HCT116 (cell line): ENCODE data around the gene CGNL1. TPM values are rescaled to one million over a fixed set of nuclear protein-coding genes. Genes with fewer than 3 reads are reported as not detected.

Experiments
- ATAC-seq: fragments of 200-7000 bp; cut with Tn5 transposase; 2 replicates; pipeline ENCODE4 v1.9.1; 2020; ENCODE audit warnings: mild to moderate bottlenecking, moderate library complexity
- BruUV-seq: library from RNA; stranded (reverse); fragments of 400-500 nt; replicated peaks from 2 replicates; lab custom pipeline; 2021; lab: Mats Ljungman, UMichigan
- CTCF ChIA-PET: fragments of 300-600 bp; sonication (Branson Sonifier 250); formaldehyde crosslinking; loops from one replicate; lab custom pipeline; 2021; ENCODE audit warnings: antibody characterized with exemption; lab: Charles Lee
- POLR2A ChIA-PET: fragments of 300-600, 350-600 bp; sonication (Branson Sonifier 250); formaldehyde crosslinking; loops from one replicate; lab custom pipeline; 2021; ENCODE audit warnings: antibody characterized with exemption; lab: Charles Lee
- RAD21 ChIA-PET, 2 experiments: fragments of 300-600 bp; sonication (Branson Sonifier 250); formaldehyde crosslinking; loops; one replicate each; lab custom pipeline; 2023; ENCODE audit warnings: low total read pairs in 2 of 2; ENCODE audit not compliant: uncharacterized antibody in 2 of 2, unreplicated experiment in 2 of 2, low non-redundant PET in 1 of 2; lab: Charles Lee
- DNase-seq: peaks from one replicate; pipeline ENCODE4 v3.0.0-alpha.2; 2010; ENCODE audit warnings: low read depth, low spot score
- H2AFZ ChIP-seq: fragments of 200-600 bp; shearing (Covaris generic), sonication (generic); 2 replicates; pipeline ENCODE4 v1.6.1; 2017; ENCODE audit warnings: low read depth, mixed run types, mixed read lengths, antibody characterized with exemption, low read length; ENCODE audit not compliant: poor library complexity, severe bottlenecking
- H3K27ac ChIP-seq: 2 replicates; pipeline ENCODE4 v1.5.1; 2012; ENCODE audit warnings: low read depth, low read length
- H3K27me3 ChIP-seq: fragments of 200-600 bp; sonication (generic); 2 replicates; pipeline ENCODE4 v1.6.1; 2016; ENCODE audit warnings: mixed run types, low read length, mixed read lengths; ENCODE audit not compliant: insufficient read depth
- H3K36me3 ChIP-seq, 2 experiments: fragments of 200-500 bp in 1 of 2; fragments of 200-600 bp in 1 of 2; sonication (Bioruptor generic) in 1 of 2; sonication (generic) in 1 of 2; 2 replicates each; pipeline versions ENCODE4 v1.5.1 to v1.6.1; 2014 to 2016; ENCODE audit warnings: low read length in 2 of 2, inconsistent platforms in 1 of 2, mixed read lengths in 1 of 2, mixed run types in 1 of 2; ENCODE audit not compliant: insufficient read depth in 2 of 2, control insufficient read depth in 1 of 2
- H3K4me1 ChIP-seq, 2 experiments: fragments of 200-600 bp in 1 of 2; sonication (generic) in 1 of 2; 2 replicates each; pipeline versions ENCODE4 v1.5.1 to v1.6.1; 2012 to 2017; ENCODE audit warnings: low read length in 2 of 2, inconsistent platforms in 1 of 2, mild to moderate bottlenecking in 1 of 2, mixed read lengths in 1 of 2, mixed run types in 1 of 2, moderate library complexity in 1 of 2; ENCODE audit not compliant: insufficient read depth in 2 of 2, control insufficient read depth in 1 of 2
- H3K4me2 ChIP-seq: fragments of 200-600 bp; sonication (generic); 2 replicates; pipeline ENCODE4 v1.6.1; 2017; ENCODE audit warnings: mixed run types, low read length, mixed read lengths
- H3K4me3 ChIP-seq, 2 experiments: fragments of 200-600 bp in 1 of 2; sonication (generic) in 1 of 2; replicated peaks in 1 of 2; 2 replicates each; pipeline ENCODE4 v1.5.1; 2011 to 2016; ENCODE audit warnings: low read length in 2 of 2, control low read depth in 1 of 2, low read depth in 1 of 2, mild to moderate bottlenecking in 1 of 2, mixed read lengths in 1 of 2, mixed run types in 1 of 2
- H3K79me2 ChIP-seq: fragments of 200-600 bp; sonication (generic); 2 replicates; pipeline ENCODE4 v1.6.1; 2017; ENCODE audit warnings: mild to moderate bottlenecking, mixed run types, low read length, moderate library complexity, mixed read lengths; ENCODE audit not compliant: insufficient read depth
- H3K9ac ChIP-seq: fragments of 200-600 bp; sonication (generic); 2 replicates; pipeline ENCODE4 v1.6.1; 2016; ENCODE audit warnings: low read length, mixed read lengths
- H3K9me2 ChIP-seq: fragments of 200-600 bp; sonication (generic), shearing (Covaris generic); 2 replicates; pipeline ENCODE4 v1.6.1; 2017; ENCODE audit warnings: mixed run types, mild to moderate bottlenecking, moderate library complexity; ENCODE audit not compliant: insufficient read depth
- H3K9me3 ChIP-seq, 2 experiments: fragments of 200-500 bp in 1 of 2; fragments of 200-600 bp in 1 of 2; sonication (Bioruptor generic) in 1 of 2; sonication (generic) in 1 of 2; 2 replicates each; pipeline ENCODE4 v1.6.1; 2014 to 2017; ENCODE audit warnings: low read length in 2 of 2, mixed read lengths in 2 of 2, inconsistent platforms in 1 of 2, low read depth in 1 of 2, mild to moderate bottlenecking in 1 of 2, mixed run types in 1 of 2, moderate library complexity in 1 of 2; ENCODE audit not compliant: control insufficient read depth in 1 of 2, insufficient read depth in 1 of 2
- H4K20me1 ChIP-seq: fragments of 200-600 bp; sonication (generic), shearing (Covaris generic); 2 replicates; pipeline ENCODE4 v1.6.1; 2017; ENCODE audit warnings: mixed run types, mild to moderate bottlenecking, moderate library complexity; ENCODE audit not compliant: insufficient read depth
- ATF3 ChIP-seq: IDR thresholded peaks from 2 replicates; pipeline ENCODE4 v1.6.1; 2012
- CEBPB ChIP-seq: IDR thresholded peaks from 2 replicates; pipeline ENCODE4 v1.6.1; 2012; ENCODE audit warnings: low read depth
- CTCF ChIP-seq, 3 experiments: fragments of 200-600 bp in 1 of 3; sonication (generic) in 1 of 3; IDR thresholded peaks in 2 of 3; conservative IDR thresholded peaks in 1 of 3; 2 replicates each; pipeline ENCODE4 v1.5.1; 2012 to 2017; ENCODE audit warnings: low read depth in 2 of 3, low read length in 2 of 3, antibody characterized with exemption in 1 of 3, borderline replicate concordance in 1 of 3, control low read depth in 1 of 3, mild to moderate bottlenecking in 1 of 3, mixed read lengths in 1 of 3, mixed run types in 1 of 3, moderate library complexity in 1 of 3; ENCODE audit not compliant: insufficient read depth in 1 of 3
- JUND ChIP-seq: IDR thresholded peaks from 2 replicates; pipeline ENCODE4 v1.6.1; 2012
- POLR2A ChIP-seq: IDR thresholded peaks from 2 replicates; pipeline ENCODE4 v1.7.0; 2011; ENCODE audit warnings: borderline replicate concordance; ENCODE audit not compliant: insufficient read depth, insufficient read length; ENCODE audit errors: extremely low read depth
- POLR2AphosphoS5 ChIP-seq: IDR thresholded peaks from 2 replicates; pipeline ENCODE4 v1.6.1; 2011; ENCODE audit warnings: mild to moderate bottlenecking, low read depth, low read length, moderate library complexity
- RAD21 ChIP-seq: IDR thresholded peaks from 2 replicates; pipeline ENCODE4 v1.6.1; 2012; ENCODE audit warnings: low read depth, mild to moderate bottlenecking
- REST ChIP-seq: IDR thresholded peaks from 2 replicates; pipeline ENCODE4 v1.6.1; 2012; ENCODE audit warnings: low read depth
- SIN3A ChIP-seq: IDR thresholded peaks from 2 replicates; pipeline ENCODE4 v1.6.1; 2012; ENCODE audit warnings: low read depth
- SP1 ChIP-seq: IDR thresholded peaks from 2 replicates; pipeline ENCODE4 v1.6.1; 2012; ENCODE audit warnings: low read depth
- YY1 ChIP-seq: IDR thresholded peaks from 2 replicates; pipeline ENCODE4 v1.6.1; 2011; ENCODE audit warnings: low read length, low read depth, moderate library complexity, mild to moderate bottlenecking; ENCODE audit not compliant: insufficient replicate concordance; ENCODE audit errors: extremely low read depth
- ZFX ChIP-seq: fragments of 450-650 bp; IDR thresholded peaks from 2 replicates; pipeline ENCODE4 v1.6.1; 2017
- ZNF274 ChIP-seq: fragments of 200-500 bp; sonication (Bioruptor generic); IDR thresholded peaks from 2 replicates; pipeline ENCODE4 v1.6.1; 2014; ENCODE audit warnings: mild to moderate bottlenecking, low read depth, low read length, inconsistent platforms
- intact Hi-C: fragments of 100-400 bp; cut with micrococcal nuclease; formaldehyde crosslinking; loops from 2 replicates; pipeline ENCODE4 v1.10.0; 2022
- total RNA-seq: library from RNA; stranded (reverse); gene quantifications from one replicate; pipeline ENCODE4 v1.2.1, GENCODE V29; 2021; ENCODE audit not compliant: unreplicated experiment

Gene CGNL1
- total RNA-seq, 1 experiment from 2014 or later, result 2.2 TPM

- POLR2A ChIA-PET, result no interaction called here
- no TSS peak for BruUV-seq
- Histone ChIP-seq H3K36me3 (no peaks in the 10 kb centered on the region), H3K79me2 (no peaks in the 10 kb centered on the region), H3K9me2 (no peaks in the 10 kb centered on the region), H3K27me3 (no peaks in the 10 kb centered on the region), H2AFZ (no peak overlapping the region), H3K27ac (no peak overlapping the region), H3K9me3 (no peaks in the 10 kb centered on the region), H3K4me3 (no peak overlapping the region), H3K4me2 (no peak overlapping the region), H3K4me1 (peaks cover 3 to 7% of the 10 kb centered on the region in 2 experiments; a peak in 3 of 4 replicates), H3K9ac (no peak overlapping the region), H4K20me1 (no peaks in the 10 kb centered on the region)
- DNase-seq (no peak), ATAC-seq (no peak)
- RAD21 ChIA-PET, result interaction anchor here (1.0 to 4.1 kb wide), 2 partner anchors 188 kb away, joined by 4 to 57 read pairs; no protein-coding TSS in a partner anchor
- TF ChIP-seq CEBPB, result no peak
- no peak for TF ChIP-seq JUND
- no peak for TF ChIP-seq POLR2AphosphoS5
- no peak for TF ChIP-seq ZNF274
- TF ChIP-seq SIN3A, result no peak
- TF ChIP-seq POLR2A, result no peak
- TF ChIP-seq SP1, result no peak
- TF ChIP-seq YY1, result no peak
- TF ChIP-seq RAD21, result no peak
- CTCF ChIA-PET, result interaction anchor here (11.1 kb wide), 1 partner anchor 189 kb away, joined by 338 read pairs; no protein-coding TSS in a partner anchor
- intact Hi-C loops, result no loop called here
Measured at GRCh38 chr15:57339321-57339720, 37.0 kb upstream of the CGNL1 start.

GRCh38 chr15:57340682-57341259 lies 35.5 kb upstream of the CGNL1 start:
- no peaks in the 10 kb centered on the region for H3K27me3 ChIP-seq
- CTCF ChIA-PET, result interaction anchor here (0.6 to 11.1 kb wide), 13 partner anchors 24 to 219 kb away, joined by 3 to 338 read pairs (median 6); no protein-coding TSS in a partner anchor
- peak; percentile 56 for DNase-seq
- no peaks in the 10 kb centered on the region for H3K4me1 ChIP-seq
- no peak overlapping the region for H3K4me3 ChIP-seq
- peak overlapping the region; percentile 15 for H2AFZ ChIP-seq
- no peaks in the 10 kb centered on the region for H3K9me2 ChIP-seq
- no TSS peak for BruUV-seq
- no peak for TF ChIP-seq ZNF274
- TF ChIP-seq ATF3, result no peak
- TF ChIP-seq REST, result no peak
- peak; percentile 75 to 92 (median 90) for TF ChIP-seq CTCF (IDR thresholded peaks at IDR 0.05 in 2 of 3, conservative IDR thresholded peaks at IDR 0.05 in 1 of 3; ENCODE audit: borderline replicate concordance in 1 of 3, insufficient read depth in 1 of 3, low read depth in 2 of 3, low read length in 2 of 3)
- peak; percentile 94 for TF ChIP-seq RAD21
- TF ChIP-seq ZFX, result no peak
- TF ChIP-seq, all 23 proteins: peak for 2
- no peaks in the 10 kb centered on the region for H3K9me3 ChIP-seq
- POLR2A ChIA-PET, result interaction anchor here (1.8 kb wide), 1 partner anchor 187 kb away, joined by 12 read pairs; no protein-coding TSS in a partner anchor
- intact Hi-C loops, result loop anchor here (1.0 to 10.0 kb wide), 6 partner anchors 32 to 844 kb away; no protein-coding TSS in a partner anchor
- no peaks in the 10 kb centered on the region for H3K79me2 ChIP-seq
- ATAC-seq, result peak; percentile 91
- H3K36me3 ChIP-seq, result no peaks in the 10 kb centered on the region
- no peak overlapping the region for H3K4me2 ChIP-seq
- RAD21 ChIA-PET, result interaction anchor here (0.6 to 4.1 kb wide), 6 partner anchors 186 to 469 kb away, joined by 3 to 57 read pairs (median 6); no protein-coding TSS in a partner anchor
- no peak overlapping the region for H3K27ac ChIP-seq
- H3K9ac ChIP-seq, result no peak overlapping the region
- H4K20me1 ChIP-seq, result no peaks in the 10 kb centered on the region
